Rectal smooth muscle tissue (tissue), 1 donor: ENCODE results near the gene SLC6A9.

Experiments
- H3K27ac ChIP-seq: one replicate; pipeline ENCODE4 v1.7.0; 2013; ENCODE audit warnings: low read depth, low read length, inconsistent platforms
- H3K27me3 ChIP-seq: one replicate; pipeline ENCODE4 v1.7.0; 2013; ENCODE audit warnings: low read length; ENCODE audit not compliant: control insufficient read depth, insufficient read depth
- H3K36me3 ChIP-seq: one replicate; pipeline ENCODE4 v1.7.0; 2013; ENCODE audit warnings: low read length; ENCODE audit not compliant: control insufficient read depth, insufficient read depth
- H3K4me1 ChIP-seq: one replicate; pipeline ENCODE4 v1.7.0; 2013; ENCODE audit warnings: low read length; ENCODE audit not compliant: control insufficient read depth, insufficient read depth
- H3K4me3 ChIP-seq: one replicate; pipeline ENCODE4 v1.7.0; 2013; ENCODE audit warnings: low read length
- H3K9ac ChIP-seq: one replicate; pipeline ENCODE4 v1.7.0; 2013; ENCODE audit warnings: low read length

SLC6A9 gene

DNA sequence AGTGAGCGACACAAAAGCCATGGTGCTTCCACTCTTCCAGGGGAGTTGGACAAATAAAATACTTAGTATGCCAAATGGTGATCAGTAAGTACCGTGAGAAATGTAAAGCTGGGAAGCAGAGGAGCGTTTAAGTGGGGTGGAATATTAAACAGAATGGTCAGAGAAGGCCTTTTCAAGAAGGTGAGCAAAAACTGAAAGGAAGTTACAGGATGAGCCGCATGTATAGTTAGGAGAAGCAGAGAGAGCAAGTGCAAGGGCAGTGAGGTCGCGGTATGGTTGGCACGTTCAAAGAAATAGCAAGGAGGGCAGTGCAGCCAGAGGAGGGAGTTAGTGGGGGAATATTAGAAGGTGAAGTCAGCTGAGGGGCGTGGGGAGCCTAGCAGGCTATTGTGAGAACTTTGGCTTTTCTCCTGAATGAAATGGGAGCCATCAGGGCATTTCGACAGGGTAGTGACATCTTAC lies 57.2 kb downstream of the SLC6A9 start:
- peaks cover 21% of the 10 kb centered on the region for H3K36me3 ChIP-seq
- peak overlapping the region; percentile 81 for H3K4me3 ChIP-seq
- no peaks in the 10 kb centered on the region for H3K27me3 ChIP-seq
- H3K9ac ChIP-seq, result peak overlapping the region; percentile 86
- peaks cover 11% of the 10 kb centered on the region for H3K4me1 ChIP-seq
- peak overlapping the region; percentile 94 for H3K27ac ChIP-seq

DNA sequence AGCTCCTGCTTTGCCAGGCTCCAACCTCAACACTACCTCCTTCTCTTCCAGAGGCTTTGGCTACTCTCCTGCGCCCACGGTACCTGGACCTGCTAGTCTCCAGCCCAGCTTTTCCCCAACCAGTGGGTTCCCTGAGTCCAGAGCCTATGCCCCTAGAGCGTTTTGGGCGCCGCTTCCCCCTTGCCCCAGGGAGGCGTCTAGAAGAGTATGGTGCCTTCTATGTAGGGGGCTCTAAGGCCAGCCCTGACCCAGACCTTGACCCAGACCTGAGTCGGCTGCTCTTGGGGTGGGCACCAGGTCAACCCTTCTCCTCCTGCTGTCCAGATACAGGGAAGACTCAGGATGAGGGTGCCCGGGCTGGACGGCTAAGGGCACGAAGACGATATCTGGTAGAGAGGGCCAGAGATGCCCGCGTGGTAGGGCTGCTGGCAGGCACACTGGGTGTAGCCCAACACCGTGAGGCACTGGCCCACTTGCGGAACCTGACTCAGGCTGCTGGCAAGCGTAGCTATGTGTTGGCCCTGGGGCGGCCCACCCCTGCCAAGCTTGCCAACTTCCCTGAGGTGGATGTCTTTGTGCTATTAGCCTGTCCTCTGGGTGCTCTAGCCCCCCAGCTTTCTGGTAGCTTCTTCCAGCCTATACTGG lies 59.8 kb downstream of the SLC6A9 start:
- no peak overlapping the region for H3K4me3 ChIP-seq
- peaks cover 11% of the 10 kb centered on the region for H3K4me1 ChIP-seq

GRCh38 chr1:43970911-43971310 lies 60.4 kb downstream of the SLC6A9 start:
- Histone ChIP-seq H3K27ac (no peak overlapping the region), H3K27me3 (no peaks in the 10 kb centered on the region), H3K4me3 (peak overlapping the region; percentile 93), H3K36me3 (peaks cover 7% of the 10 kb centered on the region), H3K9ac (no peak overlapping the region), H3K4me1 (peaks cover 9% of the 10 kb centered on the region)

More for the DNA sequence above, 59.8 kb downstream of the SLC6A9 start:
- no peaks in the 10 kb centered on the region for H3K27me3 ChIP-seq
- no peak overlapping the region for H3K9ac ChIP-seq
- peaks cover 11% of the 10 kb centered on the region for H3K36me3 ChIP-seq
- no peak overlapping the region for H3K27ac ChIP-seq

GRCh38 chr1:43970502-43970901 lies 60.8 kb downstream of the SLC6A9 start:
- Histone ChIP-seq H3K27ac (no peak overlapping the region), H3K9ac (no peak overlapping the region), H3K27me3 (no peaks in the 10 kb centered on the region)

GRCh38 chr1:43969746-43970466 lies 61.4 kb downstream of the SLC6A9 start, which contains the start of gene DPH2:
TSS of gene DPH2 (plus strand) at chr1:43970010. CDS start at chr1:43970176, 166 bp downstream.
- Histone ChIP-seq H3K27ac (no peak within 1 kb of the TSS), H3K36me3 (peaks cover 7% of the 10 kb centered on the region)

More at GRCh38 chr1:43970502-43970901, 60.8 kb downstream of the SLC6A9 start:
- Histone ChIP-seq H3K4me1 (peaks cover 5% of the 10 kb centered on the region), H3K4me3 (peak overlapping the region; percentile 93), H3K36me3 (peaks cover 7% of the 10 kb centered on the region)

DNA sequence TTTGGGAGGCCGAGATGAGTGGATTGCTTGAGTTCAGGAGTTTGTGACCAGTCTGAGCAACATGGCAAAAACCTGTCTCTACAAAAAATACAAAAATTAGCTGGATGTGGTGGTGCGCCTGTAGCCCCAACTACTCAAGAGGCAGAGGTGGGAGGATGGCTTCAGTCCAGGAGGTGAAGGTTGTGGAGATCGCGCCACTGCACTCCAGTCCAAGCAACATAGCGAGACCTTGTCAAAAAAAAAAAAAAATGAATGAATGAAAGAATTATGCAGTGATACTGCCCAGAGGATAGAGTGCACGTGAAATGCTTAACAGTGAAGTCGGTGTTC lies 61.9 kb downstream of the SLC6A9 start:
- H3K36me3 ChIP-seq, result peaks cover 7% of the 10 kb centered on the region
- H3K27ac ChIP-seq, result no peak overlapping the region
- peak overlapping the region; percentile 11 for H3K4me3 ChIP-seq
- no peaks in the 10 kb centered on the region for H3K27me3 ChIP-seq
- peaks cover 5% of the 10 kb centered on the region for H3K4me1 ChIP-seq
- H3K9ac ChIP-seq, result no peak overlapping the region

More at GRCh38 chr1:43969746-43970466, 61.4 kb downstream of the SLC6A9 start, which contains the start of gene DPH2:
- Histone ChIP-seq H3K4me1 (peaks cover 5% of the 10 kb centered on the region), H3K9ac (no peak within 1 kb of the TSS), H3K4me3 (peak within 1 kb of the TSS; percentile 93), H3K27me3 (no peaks in the 10 kb centered on the region)

DNA sequence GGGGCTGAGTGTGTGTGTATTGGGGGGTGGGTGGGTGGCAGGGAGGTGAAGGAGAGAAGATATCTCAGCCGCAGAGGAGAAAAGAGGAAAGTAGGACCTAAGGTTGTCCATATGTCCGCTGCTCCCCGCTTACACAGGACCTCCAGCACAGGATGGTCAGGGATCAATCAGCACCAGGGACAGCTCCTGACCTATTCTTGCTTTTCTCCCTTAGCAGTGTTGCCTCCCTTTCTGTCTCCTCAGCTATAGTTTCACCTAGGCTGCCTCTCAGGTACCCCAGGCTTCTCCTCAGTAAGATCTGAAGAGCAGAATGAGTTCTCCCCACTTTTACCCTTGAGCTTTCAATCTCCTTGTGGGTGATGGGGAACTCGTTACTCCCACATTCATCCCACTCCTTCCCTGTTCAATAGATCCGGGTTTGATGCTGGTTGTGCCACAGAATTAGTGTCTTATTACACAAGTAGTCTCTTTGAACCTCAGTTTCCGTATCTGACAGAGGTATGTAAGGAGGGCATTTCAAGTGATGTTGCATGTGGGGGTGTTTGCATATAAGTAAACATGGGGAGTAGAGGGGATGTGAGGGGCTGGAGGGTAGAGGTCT lies 62.8 kb downstream of the SLC6A9 start:
- no peak overlapping the region for H3K27ac ChIP-seq
- H3K27me3 ChIP-seq, result no peaks in the 10 kb centered on the region
- H3K9ac ChIP-seq, result no peak overlapping the region
- peaks cover 7% of the 10 kb centered on the region for H3K36me3 ChIP-seq
- H3K4me1 ChIP-seq, result peaks cover 5% of the 10 kb centered on the region
- no peak overlapping the region for H3K4me3 ChIP-seq

- Histone ChIP-seq H3K9ac (no peak overlapping the region), H3K36me3 (peaks cover 5% of the 10 kb centered on the region), H3K4me1 (peaks cover 2% of the 10 kb centered on the region), H3K27me3 (no peaks in the 10 kb centered on the region), H3K4me3 (no peak overlapping the region), H3K27ac (no peak overlapping the region)
These were observed 65.9 kb downstream of the SLC6A9 start for GRCh38 chr1:43965316-43965715.

DNA sequence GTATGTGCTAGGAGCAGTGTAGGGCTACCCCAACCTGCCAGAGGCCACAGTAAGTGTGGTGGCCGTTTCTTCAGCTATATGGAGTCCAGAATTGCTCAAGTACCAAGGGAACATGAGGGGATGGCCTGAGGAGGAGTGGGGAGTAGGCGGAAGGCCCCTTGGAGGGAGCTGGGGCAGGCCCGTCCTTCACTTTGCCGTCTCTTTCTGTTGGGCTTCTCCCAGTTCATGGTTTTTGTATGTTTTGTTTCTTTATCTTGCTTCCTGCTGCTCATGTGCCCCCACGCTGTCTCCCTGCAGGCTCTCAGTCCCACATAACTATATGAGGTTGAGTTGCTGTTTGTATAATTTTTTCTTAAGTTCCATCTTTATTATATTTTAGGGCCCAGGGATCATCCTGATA lies 67.4 kb downstream of the SLC6A9 start:
- Histone ChIP-seq H3K27me3 (no peaks in the 10 kb centered on the region), H3K36me3 (peaks cover 5% of the 10 kb centered on the region), H3K27ac (no peak overlapping the region), H3K4me3 (no peak overlapping the region), H3K9ac (no peak overlapping the region), H3K4me1 (no peaks in the 10 kb centered on the region)

DNA sequence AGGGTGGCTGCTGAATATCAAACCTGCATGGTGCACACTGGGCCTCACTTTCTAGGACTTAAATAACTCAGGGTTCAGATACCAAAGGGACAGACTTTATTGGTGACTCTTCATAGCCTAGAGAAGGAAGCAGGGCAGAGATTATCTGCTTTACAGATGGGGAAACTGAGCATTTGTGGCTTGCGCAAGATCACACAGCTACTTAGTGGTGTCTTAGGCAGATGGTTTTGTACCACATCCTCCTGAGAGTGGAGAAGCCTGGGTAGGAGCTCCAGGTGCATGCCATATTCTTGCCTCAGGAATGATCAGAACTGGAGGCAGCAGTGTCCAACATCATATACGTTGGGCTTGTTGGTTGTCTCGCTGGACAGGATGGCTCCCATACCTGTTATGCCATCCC lies 68.3 kb downstream of the SLC6A9 start:
- no peak overlapping the region for H3K9ac ChIP-seq
- H3K4me1 ChIP-seq, result no peaks in the 10 kb centered on the region
- no peak overlapping the region for H3K27ac ChIP-seq
- no peaks in the 10 kb centered on the region for H3K27me3 ChIP-seq
- H3K36me3 ChIP-seq, result peaks cover 7% of the 10 kb centered on the region
- H3K4me3 ChIP-seq, result no peak overlapping the region

DNA sequence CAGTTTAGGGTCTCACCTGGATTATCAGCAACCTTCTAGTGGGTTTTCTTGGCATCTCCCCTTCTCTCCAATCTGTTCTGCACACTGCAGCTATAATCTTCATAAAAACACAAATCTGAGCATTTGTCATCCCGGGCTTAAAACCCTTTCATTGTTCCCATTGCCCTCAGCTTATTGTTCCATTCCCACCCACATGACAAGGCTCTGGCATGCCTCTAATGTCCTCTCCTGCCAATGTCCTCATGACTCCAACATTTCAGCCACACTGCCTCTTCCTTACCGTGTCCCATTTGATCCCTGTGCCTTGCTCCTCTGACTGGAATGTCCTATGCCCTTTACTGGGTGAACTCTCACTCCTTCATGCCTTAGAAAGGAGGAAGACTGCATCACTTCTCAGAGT lies 68.9 kb downstream of the SLC6A9 start:
- Histone ChIP-seq H3K4me1 (no peaks in the 10 kb centered on the region), H3K27me3 (no peaks in the 10 kb centered on the region), H3K4me3 (no peak overlapping the region), H3K36me3 (peaks cover 14% of the 10 kb centered on the region), H3K9ac (no peak overlapping the region), H3K27ac (no peak overlapping the region)

- Histone ChIP-seq H3K4me3 (no peak overlapping the region), H3K27ac (no peak overlapping the region), H3K27me3 (no peaks in the 10 kb centered on the region), H3K4me1 (no peaks in the 10 kb centered on the region), H3K9ac (no peak overlapping the region), H3K36me3 (peaks cover 19% of the 10 kb centered on the region)
These were observed 69.6 kb downstream of the SLC6A9 start for GRCh38 chr1:43961692-43962091.
